LoVo (cell line): ENCODE data around the gene DLG4.

Experiments used
- DNase-seq: peaks from one replicate; pipeline ENCODE4 v3.0.0-alpha.2; 2016; ENCODE audit warnings: low spot score

DLG4 gene

GRCh38 chr17:7219812-7220592 is at the start of gene DLG4, which contains the start of gene ACADVL:
Gene DLG4, minus strand, starts transcription at chr17:7219836.
Gene ACADVL, plus strand, starts transcription at chr17:7219938. Its CDS starts 47 bp downstream, at chr17:7219985.
- peak; percentile 88 for DNase-seq

GRCh38 chr17:7266784-7267183 is 47.1 kb upstream of the DLG4 start:
- DNase-seq: no peak

GRCh38 chr17:7263801-7264078 is 44.1 kb upstream of the DLG4 start:
- DNase-seq: no peak

GRCh38 chr17:7262935-7263800 is 43.5 kb upstream of the DLG4 start:
- DNase-seq: peak; percentile 82

GRCh38 chr17:7262192-7262934 is 42.7 kb upstream of the DLG4 start, which contains the start of gene CLDN7:
Gene CLDN7, minus strand, starts transcription at chr17:7262478. Its CDS starts 435 bp downstream, at chr17:7262043.
- DNase-seq: peak; percentile 87

GRCh38 chr17:7261379-7262191 is 41.9 kb upstream of the DLG4 start:
- no peak for DNase-seq

- peak; percentile 66 for DNase-seq
Observed at GRCh38 chr17:7260651-7261378, 41.2 kb upstream of the DLG4 start.

GRCh38 chr17:7260151-7260550 is 40.5 kb upstream of the DLG4 start:
- DNase-seq: no peak

GRCh38 chr17:7259555-7259889 is 39.9 kb upstream of the DLG4 start:
- DNase-seq: no peak

- DNase-seq: peak; percentile 89
Observed at GRCh38 chr17:7258731-7259554, 39.3 kb upstream of the DLG4 start.

GRCh38 chr17:7256766-7257456 is 37.3 kb upstream of the DLG4 start:
- DNase-seq: no peak

GRCh38 chr17:7254511-7254910 is 34.9 kb upstream of the DLG4 start:
- DNase-seq: no peak

GRCh38 chr17:7253082-7253481 is 33.4 kb upstream of the DLG4 start:
- DNase-seq: no peak

- peak; percentile 95 for DNase-seq
Observed at GRCh38 chr17:7252176-7253043, 32.8 kb upstream of the DLG4 start, which contains the start of gene ELP5. Gene ELP5, plus strand, starts transcription at chr17:7252215. Its CDS starts 336 bp downstream, at chr17:7252551.

- peak; percentile 97 for DNase-seq
Observed at GRCh38 chr17:7251661-7252175, 32.1 kb upstream of the DLG4 start, which contains the start of gene CTDNEP1. Gene CTDNEP1, minus strand, starts transcription at chr17:7251734. Its CDS starts 438 bp downstream, at chr17:7251296.

- DNase-seq: no peak
Observed at GRCh38 chr17:7250695-7251627, 31.3 kb upstream of the DLG4 start.

GRCh38 chr17:7249830-7250229 is 30.2 kb upstream of the DLG4 start:
- DNase-seq: no peak
